ENCODE results near the gene PDGFD.

Gene PDGFD

GRCh38 chr11:104086621-104087020 lies 77.3 kb downstream of the PDGFD start:
- ChIA-PET CTCF (no interaction called here), POLR2A (no interaction called here)
- DNase-seq (ENCODE audit: extremely low spot score) = no peak
- TF ChIP-seq PKNOX1 (IDR thresholded peaks at IDR 0.05) = no peak
- TF ChIP-seq SP1 (IDR thresholded peaks at IDR 0.05) = no peak
- TF ChIP-seq HDGF (IDR thresholded peaks at IDR 0.05; ENCODE audit: borderline replicate concordance) = no peak
- no peak for TF ChIP-seq NFRKB (IDR thresholded peaks at IDR 0.05)
- no peak for TF ChIP-seq SUZ12 (IDR thresholded peaks at IDR 0.05)
- TF ChIP-seq L3MBTL2 (conservative IDR thresholded peaks at IDR 0.05) = no peak
- TF ChIP-seq FOXM1 (IDR thresholded peaks at IDR 0.05; ENCODE audit: borderline replicate concordance) = no peak
- no peak for TF ChIP-seq CTBP1 (IDR thresholded peaks at IDR 0.05; ENCODE audit: borderline replicate concordance)
- no peak for TF ChIP-seq TARDBP (IDR thresholded peaks at IDR 0.05)
- no peak for TF ChIP-seq LEF1 (IDR thresholded peaks at IDR 0.05; ENCODE audit: borderline replicate concordance)
- TF ChIP-seq BHLHE40 (IDR thresholded peaks at IDR 0.05; ENCODE audit: borderline replicate concordance) = no peak
- no peak for TF ChIP-seq FOXK2 (IDR thresholded peaks at IDR 0.05)
- no peak for TF ChIP-seq ZNF384 (IDR thresholded peaks at IDR 0.05)
- no peak for TF ChIP-seq FOXA1 (IDR thresholded peaks at IDR 0.05)
- TF ChIP-seq ARNT (IDR thresholded peaks at IDR 0.05) = no peak
- TF ChIP-seq ELF4 (IDR thresholded peaks at IDR 0.05) = no peak

- ChIA-PET POLR2A (no interaction called here), CTCF (no interaction called here)
- DNase-seq (ENCODE audit: extremely low spot score) = no peak
- TF ChIP-seq LEF1 (IDR thresholded peaks at IDR 0.05; ENCODE audit: borderline replicate concordance) (no peak), FOXM1 (IDR thresholded peaks at IDR 0.05; ENCODE audit: borderline replicate concordance) (no peak), PKNOX1 (IDR thresholded peaks at IDR 0.05) (no peak), ARNT (IDR thresholded peaks at IDR 0.05) (no peak)
Measured at GRCh38 chr11:104078995-104079394, 85.0 kb downstream of the PDGFD start.

- CTCF ChIA-PET = no interaction called here
- TF ChIP-seq FOXM1 (IDR thresholded peaks at IDR 0.05; ENCODE audit: borderline replicate concordance) (no peak), PKNOX1 (IDR thresholded peaks at IDR 0.05) (no peak), HDGF (IDR thresholded peaks at IDR 0.05; ENCODE audit: borderline replicate concordance) (no peak), SP1 (IDR thresholded peaks at IDR 0.05) (no peak), LEF1 (IDR thresholded peaks at IDR 0.05; ENCODE audit: borderline replicate concordance) (no peak), L3MBTL2 (conservative IDR thresholded peaks at IDR 0.05) (no peak), ZNF384 (IDR thresholded peaks at IDR 0.05) (no peak), FOXK2 (IDR thresholded peaks at IDR 0.05) (no peak), BHLHE40 (IDR thresholded peaks at IDR 0.05; ENCODE audit: borderline replicate concordance) (no peak), SUZ12 (IDR thresholded peaks at IDR 0.05) (no peak), ELF4 (IDR thresholded peaks at IDR 0.05) (no peak), TARDBP (IDR thresholded peaks at IDR 0.05) (no peak), ARNT (IDR thresholded peaks at IDR 0.05) (no peak)
- POLR2A ChIA-PET = no interaction called here
- DNase-seq (ENCODE audit: extremely low spot score) = no peak
Measured at GRCh38 chr11:104078245-104078644, 85.7 kb downstream of the PDGFD start.

GRCh38 chr11:104076455-104076854 lies 87.5 kb downstream of the PDGFD start:
- no peak for DNase-seq (ENCODE audit: extremely low spot score)
- no peak for TF ChIP-seq CTBP1 (IDR thresholded peaks at IDR 0.05; ENCODE audit: borderline replicate concordance)
- TF ChIP-seq ELF4 (IDR thresholded peaks at IDR 0.05) = no peak
- no peak for TF ChIP-seq SUZ12 (IDR thresholded peaks at IDR 0.05)
- TF ChIP-seq L3MBTL2 (conservative IDR thresholded peaks at IDR 0.05) = no peak
- no peak for TF ChIP-seq NFRKB (IDR thresholded peaks at IDR 0.05)
- TF ChIP-seq FOXM1 (IDR thresholded peaks at IDR 0.05; ENCODE audit: borderline replicate concordance) = no peak
- no peak for TF ChIP-seq ARNT (IDR thresholded peaks at IDR 0.05)
- TF ChIP-seq HDGF (IDR thresholded peaks at IDR 0.05; ENCODE audit: borderline replicate concordance) = no peak
- TF ChIP-seq SP1 (IDR thresholded peaks at IDR 0.05) = no peak
- no peak for TF ChIP-seq FOXA1 (IDR thresholded peaks at IDR 0.05)
- TF ChIP-seq ZNF384 (IDR thresholded peaks at IDR 0.05) = no peak
- TF ChIP-seq FOXK2 (IDR thresholded peaks at IDR 0.05) = no peak
- no peak for TF ChIP-seq BHLHE40 (IDR thresholded peaks at IDR 0.05; ENCODE audit: borderline replicate concordance)
- TF ChIP-seq TARDBP (IDR thresholded peaks at IDR 0.05) = no peak
- no peak for TF ChIP-seq LEF1 (IDR thresholded peaks at IDR 0.05; ENCODE audit: borderline replicate concordance)
- no peak for TF ChIP-seq PKNOX1 (IDR thresholded peaks at IDR 0.05)
- POLR2A ChIA-PET = no interaction called here
- CTCF ChIA-PET = no interaction called here

GRCh38 chr11:104075706-104076105 lies 88.2 kb downstream of the PDGFD start:
- TF ChIP-seq ZNF384 (IDR thresholded peaks at IDR 0.05) (no peak), CTBP1 (IDR thresholded peaks at IDR 0.05; ENCODE audit: borderline replicate concordance) (no peak), L3MBTL2 (conservative IDR thresholded peaks at IDR 0.05) (no peak), LEF1 (IDR thresholded peaks at IDR 0.05; ENCODE audit: borderline replicate concordance) (no peak), ARNT (IDR thresholded peaks at IDR 0.05) (no peak), NFRKB (IDR thresholded peaks at IDR 0.05) (no peak), PKNOX1 (IDR thresholded peaks at IDR 0.05) (no peak), FOXA1 (IDR thresholded peaks at IDR 0.05) (no peak), SP1 (IDR thresholded peaks at IDR 0.05) (no peak), FOXM1 (IDR thresholded peaks at IDR 0.05; ENCODE audit: borderline replicate concordance) (no peak), FOXK2 (IDR thresholded peaks at IDR 0.05) (no peak), TARDBP (IDR thresholded peaks at IDR 0.05) (no peak), BHLHE40 (IDR thresholded peaks at IDR 0.05; ENCODE audit: borderline replicate concordance) (no peak), HDGF (IDR thresholded peaks at IDR 0.05; ENCODE audit: borderline replicate concordance) (no peak), ELF4 (IDR thresholded peaks at IDR 0.05) (no peak), SUZ12 (IDR thresholded peaks at IDR 0.05) (no peak)
- POLR2A ChIA-PET = no interaction called here
- CTCF ChIA-PET = no interaction called here
- no peak for DNase-seq (ENCODE audit: extremely low spot score)
